Caco-2 (cell line): ENCODE measurements around the gene GRAMD1A. TPM values are rescaled to one million over a fixed set of nuclear protein-coding genes. Genes with fewer than 3 reads are reported as not detected.
"Not testable (repeated sequence)": the region's sequence is repeated elsewhere in the genome, so short reads cannot be mapped to it uniquely, and the experiment has no call there.

Experiments
- BruUV-seq: library from RNA; stranded (reverse); fragments of 400-500 nt; replicated peaks from 2 replicates; lab custom pipeline; 2021; lab: Mats Ljungman, UMichigan
- CTCF ChIA-PET: fragments of 300-600 bp; sonication (Branson Sonifier 250); formaldehyde crosslinking; loops from one replicate; lab custom pipeline; 2022; ENCODE audit warnings: antibody characterized with exemption; lab: Charles Lee
- POLR2A ChIA-PET: fragments of 300-600 bp; sonication (Branson Sonifier 250); formaldehyde crosslinking; loops from one replicate; lab custom pipeline; 2022; ENCODE audit warnings: antibody characterized with exemption; lab: Charles Lee
- DNase-seq, 2 experiments: peaks; one replicate each; pipeline versions ENCODE4 v3.0.0 to v3.0.0-alpha.2; 2020 to 2022
- H3K27me3 ChIP-seq: replicated peaks from 2 replicates; pipeline ENCODE4 v1.6.0; 2011; ENCODE audit warnings: low read length; ENCODE audit not compliant: control insufficient read depth, insufficient read depth
- H3K36me3 ChIP-seq: 2 replicates; pipeline ENCODE4 v1.5.1; 2011; ENCODE audit warnings: low read length; ENCODE audit not compliant: control insufficient read depth, insufficient read depth
- H3K4me1 ChIP-seq: fragments of 250-450 bp; sonication (Bioruptor Pico); 2 replicates; pipeline ENCODE4 v1.5.1; 2020; ENCODE audit warnings: mild to moderate bottlenecking
- H3K4me3 ChIP-seq: 2 replicates; pipeline ENCODE4 v1.5.1; 2011; ENCODE audit warnings: low read depth, mild to moderate bottlenecking, control low read depth, low read length
- H3K9me3 ChIP-seq: fragments of 250-450 bp; sonication (Bioruptor Pico); 2 replicates; pipeline ENCODE4 v1.5.1; 2020; ENCODE audit warnings: mild to moderate bottlenecking, moderate library complexity
- H3K27ac Mint-ChIP-seq: one replicate; pipeline ENCODE4 v1.8.0; 2022; ENCODE audit warnings: mixed read lengths; ENCODE audit not compliant: unreplicated experiment
- H3K27me3 Mint-ChIP-seq: one replicate; pipeline ENCODE4 v1.8.0; 2022; ENCODE audit warnings: mixed read lengths; ENCODE audit not compliant: insufficient read depth, unreplicated experiment
- H3K36me3 Mint-ChIP-seq: one replicate; pipeline ENCODE4 v1.8.0; 2022; ENCODE audit warnings: mild to moderate bottlenecking, mixed read lengths; ENCODE audit not compliant: insufficient read depth, unreplicated experiment
- H3K4me1 Mint-ChIP-seq: one replicate; pipeline ENCODE4 v1.8.0; 2022; ENCODE audit warnings: low read depth, mixed read lengths; ENCODE audit not compliant: unreplicated experiment
- H3K4me3 Mint-ChIP-seq: one replicate; pipeline ENCODE4 v1.8.0; 2022; ENCODE audit warnings: mild to moderate bottlenecking, moderate library complexity, mixed read lengths; ENCODE audit not compliant: unreplicated experiment
- H3K9me3 Mint-ChIP-seq: one replicate; pipeline ENCODE4 v1.8.0; 2022; ENCODE audit warnings: mixed read lengths; ENCODE audit not compliant: unreplicated experiment
- intact Hi-C: fragments of 100-400 bp; cut with micrococcal nuclease; formaldehyde crosslinking; loops from one replicate; pipeline ENCODE4 v1.10.0; 2022; ENCODE audit not compliant: unreplicated experiment
- total RNA-seq: library from RNA; stranded (reverse); gene quantifications from 2 replicates; pipeline ENCODE4 v1.2.3, GENCODE V29; 2022
- TF ChIP-seq, protein P1 (sequence below), 2 experiments: fragments of 200-600 bp in 1 of 2; IDR thresholded peaks; 1 replicate in 1 of 2; 2 replicates in 1 of 2; pipeline versions ENCODE4 v1.5.1 to v1.8.0; 2011 to 2022; ENCODE audit warnings: antibody characterized with exemption in 1 of 2, control low read depth in 1 of 2, inconsistent platforms in 1 of 2, low read depth in 1 of 2, low read length in 1 of 2, mild to moderate bottlenecking in 1 of 2, moderate library complexity in 1 of 2; ENCODE audit not compliant: insufficient read depth in 1 of 2, severe bottlenecking in 1 of 2, unreplicated experiment in 1 of 2

Gene GRAMD1A
- total RNA-seq, 1 experiment from 2014 or later = 110 TPM

DNA sequence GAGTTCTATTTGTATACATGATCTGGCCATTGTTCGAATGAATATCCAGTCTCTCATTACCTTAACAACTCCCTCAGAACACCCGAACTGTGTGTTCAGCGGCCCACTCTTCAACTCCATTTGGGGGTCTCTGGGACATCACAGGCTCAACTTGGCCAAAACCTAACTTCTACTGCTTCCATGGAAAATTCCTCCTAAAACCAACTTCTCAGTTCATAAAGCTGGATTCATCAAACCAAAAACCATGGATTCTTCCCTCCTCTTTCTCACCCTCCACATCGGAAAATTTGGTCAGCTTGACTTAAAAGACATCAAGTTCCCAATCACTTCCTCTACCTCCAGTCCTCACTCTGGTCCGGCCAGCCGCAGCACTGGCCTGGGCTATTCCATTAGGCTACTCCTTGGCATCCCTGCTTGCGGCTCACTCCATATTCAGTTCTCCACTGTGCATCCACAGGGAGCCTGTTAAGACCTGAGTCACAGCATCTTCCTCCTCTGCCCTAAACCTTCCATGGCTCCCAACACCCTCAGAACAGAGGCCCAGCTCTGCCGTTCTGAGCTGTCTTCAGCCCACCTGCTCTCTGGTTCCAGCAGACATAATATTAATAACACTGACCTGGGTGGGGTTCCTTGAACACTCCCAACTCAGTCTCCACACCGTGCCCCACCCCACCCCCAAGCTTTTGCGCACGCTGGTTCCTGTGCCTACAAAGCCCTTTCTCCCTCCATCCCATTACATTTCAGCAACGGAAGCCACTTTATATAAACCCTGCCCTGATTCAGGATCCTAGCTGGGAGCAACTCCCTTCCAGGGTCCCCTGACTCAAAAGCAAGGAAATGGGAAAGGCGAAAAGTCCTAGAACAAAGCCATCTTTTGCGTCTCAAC lies 37.2 kb upstream of the GRAMD1A start:
- Mint-ChIP-seq H3K4me1 (peaks cover 17% of the 10 kb centered on the region), H3K27me3 (no peaks in the 10 kb centered on the region), H3K27ac (peak overlapping the region; percentile 35), H3K36me3 (peaks cover 24% of the 10 kb centered on the region), H3K9me3 (peaks cover 29% of the 10 kb centered on the region), H3K4me3 (peak overlapping the region; percentile 69)
- peaks cover 33% of the 10 kb centered on the region for H3K9me3 ChIP-seq
- H3K27me3 ChIP-seq = no peaks in the 10 kb centered on the region
- peaks cover 16% of the 10 kb centered on the region for H3K36me3 ChIP-seq
- BruUV-seq = TSS peak; percentile 17
- intact Hi-C loops = no loop called here
- CTCF ChIA-PET = interaction anchor here (0.6 kb wide), 1 partner anchor 70 kb away, joined by 3 read pairs; no protein-coding TSS in a partner anchor
- peaks cover 13% of the 10 kb centered on the region for H3K4me1 ChIP-seq
- TF ChIP-seq, protein P1, sequence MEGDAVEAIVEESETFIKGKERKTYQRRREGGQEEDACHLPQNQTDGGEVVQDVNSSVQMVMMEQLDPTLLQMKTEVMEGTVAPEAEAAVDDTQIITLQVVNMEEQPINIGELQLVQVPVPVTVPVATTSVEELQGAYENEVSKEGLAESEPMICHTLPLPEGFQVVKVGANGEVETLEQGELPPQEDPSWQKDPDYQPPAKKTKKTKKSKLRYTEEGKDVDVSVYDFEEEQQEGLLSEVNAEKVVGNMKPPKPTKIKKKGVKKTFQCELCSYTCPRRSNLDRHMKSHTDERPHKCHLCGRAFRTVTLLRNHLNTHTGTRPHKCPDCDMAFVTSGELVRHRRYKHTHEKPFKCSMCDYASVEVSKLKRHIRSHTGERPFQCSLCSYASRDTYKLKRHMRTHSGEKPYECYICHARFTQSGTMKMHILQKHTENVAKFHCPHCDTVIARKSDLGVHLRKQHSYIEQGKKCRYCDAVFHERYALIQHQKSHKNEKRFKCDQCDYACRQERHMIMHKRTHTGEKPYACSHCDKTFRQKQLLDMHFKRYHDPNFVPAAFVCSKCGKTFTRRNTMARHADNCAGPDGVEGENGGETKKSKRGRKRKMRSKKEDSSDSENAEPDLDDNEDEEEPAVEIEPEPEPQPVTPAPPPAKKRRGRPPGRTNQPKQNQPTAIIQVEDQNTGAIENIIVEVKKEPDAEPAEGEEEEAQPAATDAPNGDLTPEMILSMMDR (IDR thresholded peaks at IDR 0.05; ENCODE audit: insufficient read depth in 1 of 2, low read depth in 1 of 2, low read length in 1 of 2, severe bottlenecking in 1 of 2, unreplicated experiment in 1 of 2) = no peak
- no peak for DNase-seq
- POLR2A ChIA-PET = no interaction called here
- peak overlapping the region; percentile 93 for H3K4me3 ChIP-seq

- Mint-ChIP-seq H3K4me3 (peak within 1 kb of the TSS; percentile 69), H3K27me3 (no peaks in the 10 kb centered on the region), H3K36me3 (peaks cover 16% of the 10 kb centered on the region), H3K9me3 (peaks cover 38% of the 10 kb centered on the region), H3K27ac (peak within 1 kb of the TSS; percentile 35), H3K4me1 (peaks cover 17% of the 10 kb centered on the region)
- POLR2A ChIA-PET = no interaction called here
- intact Hi-C loops = no loop called here
- Histone ChIP-seq H3K9me3 (peaks cover 26% of the 10 kb centered on the region), H3K4me1 (peaks cover 13% of the 10 kb centered on the region), H3K36me3 (peaks cover 8% of the 10 kb centered on the region), H3K4me3 (peak within 1 kb of the TSS; percentile 93), H3K27me3 (no peaks in the 10 kb centered on the region)
- CTCF ChIA-PET = no interaction called here
- peak; percentile 62 to 69 for DNase-seq
- no TSS peak for BruUV-seq
- TF ChIP-seq, protein P1 (IDR thresholded peaks at IDR 0.05; ENCODE audit: insufficient read depth in 1 of 2, low read depth in 1 of 2, low read length in 1 of 2, severe bottlenecking in 1 of 2, unreplicated experiment in 1 of 2) = no peak
These were observed 36.3 kb upstream of the GRAMD1A start, which contains the start of gene ZNF792 for GRCh38 chr19:34963573-34964406. ZNF792 (minus strand) TSS chr19:34964229; CDS start chr19:34963662, 567 bp downstream.

- Mint-ChIP-seq H3K9me3 (peaks cover 41% of the 10 kb centered on the region), H3K4me3 (peak overlapping the region; percentile 69), H3K36me3 (peaks cover 9% of the 10 kb centered on the region), H3K4me1 (peaks cover 17% of the 10 kb centered on the region), H3K27me3 (no peaks in the 10 kb centered on the region), H3K27ac (no peak overlapping the region)
- peaks cover 23% of the 10 kb centered on the region for H3K9me3 ChIP-seq
- intact Hi-C loops = no loop called here
- H3K4me3 ChIP-seq = peak overlapping the region; percentile 93
- POLR2A ChIA-PET = no interaction called here
- no TSS peak for BruUV-seq
- no peaks in the 10 kb centered on the region for H3K27me3 ChIP-seq
- DNase-seq = no peak
- TF ChIP-seq, protein P1 (IDR thresholded peaks at IDR 0.05; ENCODE audit: insufficient read depth in 1 of 2, low read depth in 1 of 2, low read length in 1 of 2, severe bottlenecking in 1 of 2, unreplicated experiment in 1 of 2) = no peak
- peaks cover 13% of the 10 kb centered on the region for H3K4me1 ChIP-seq
- peaks cover 6% of the 10 kb centered on the region for H3K36me3 ChIP-seq
- CTCF ChIA-PET = no interaction called here
These were observed 35.5 kb upstream of the GRAMD1A start for GRCh38 chr19:34964598-34964997.

- POLR2A ChIA-PET, intact Hi-C loops, H3K36me3 Mint-ChIP-seq, H3K27me3 Mint-ChIP-seq, BruUV-seq, H3K36me3 ChIP-seq, H3K27me3 ChIP-seq, CTCF ChIA-PET, H3K27ac Mint-ChIP-seq, H3K4me3 ChIP-seq: not testable (repeated sequence)
- peaks cover 41% of the 10 kb centered on the region for H3K9me3 Mint-ChIP-seq
- H3K4me1 ChIP-seq = peaks cover 13% of the 10 kb centered on the region
- H3K4me1 Mint-ChIP-seq = peaks cover 17% of the 10 kb centered on the region
- peaks cover 26% of the 10 kb centered on the region for H3K9me3 ChIP-seq
- DNase-seq = peak in 1 of 2 experiments; percentile 27
- peak overlapping the region; percentile 69 for H3K4me3 Mint-ChIP-seq
These were observed 34.6 kb upstream of the GRAMD1A start for GRCh38 chr19:34965505-34965904.
